CD4-positive, alpha-beta T cell treated with Interleukin-10 for 1 hour (primary cell): Measurements from ENCODE around the gene TMEM254.
"Not testable (repeated sequence)": the region's sequence is repeated elsewhere in the genome, so short reads cannot be mapped to it uniquely, and the experiment has no call there.

Experiments
- DNase-seq: peaks from one replicate; pipeline ENCODE4 v3.0.0-alpha.2; 2020

Gene TMEM254, protein sequence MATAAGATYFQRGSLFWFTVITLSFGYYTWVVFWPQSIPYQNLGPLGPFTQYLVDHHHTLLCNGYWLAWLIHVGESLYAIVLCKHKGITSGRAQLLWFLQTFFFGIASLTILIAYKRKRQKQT

DNA sequence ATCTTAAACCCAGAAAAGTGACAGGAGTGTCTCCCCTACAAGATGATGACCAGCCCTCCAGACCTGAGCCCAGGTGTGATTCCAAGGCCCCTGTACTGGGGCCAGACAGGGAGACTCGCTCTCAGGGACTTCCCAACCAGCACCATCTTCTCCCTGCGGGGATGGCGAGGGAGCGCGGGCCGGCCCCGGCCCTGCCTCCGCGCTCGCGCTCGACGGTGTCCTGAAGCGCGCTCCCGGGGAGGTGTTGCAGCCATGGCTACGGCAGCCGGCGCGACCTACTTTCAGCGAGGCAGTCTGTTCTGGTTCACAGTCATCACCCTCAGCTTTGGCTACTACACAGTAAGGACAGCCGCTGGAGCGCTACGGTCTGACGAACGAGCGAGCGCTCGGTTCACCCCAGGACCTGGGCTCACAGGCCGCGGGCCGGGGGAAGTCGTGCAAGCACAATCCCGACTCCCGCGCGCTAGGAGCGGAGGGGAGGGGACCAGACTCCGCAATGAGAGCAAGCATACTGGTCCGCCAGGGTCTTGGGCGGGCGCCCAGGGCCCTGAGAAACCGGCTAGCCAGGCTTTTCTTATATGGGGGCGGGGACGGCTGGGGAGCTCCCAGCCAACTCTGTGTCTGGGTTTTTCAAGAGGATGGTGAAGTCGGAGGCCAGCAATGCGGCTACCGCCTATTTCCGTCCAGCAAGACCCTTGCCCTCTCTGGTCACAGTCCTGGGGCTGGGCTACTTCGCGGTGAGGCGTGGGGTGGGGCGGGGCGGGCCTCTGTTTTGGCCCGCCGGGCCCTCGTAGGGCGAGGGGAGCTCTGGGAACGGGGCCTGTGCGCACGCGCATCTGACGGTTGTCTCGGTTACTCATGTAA is at the start of gene TMEM254:
TSS of gene TMEM254 (plus strand) at position 218 of the 864 bp plus-strand sequence. CDS start at position 253, 35 bp downstream.
- DNase-seq: peak; percentile 89

GRCh38 chr10:80029205-80029604 is 49.3 kb upstream of the TMEM254 start:
- DNase-seq: not testable (repeated sequence)

DNA sequence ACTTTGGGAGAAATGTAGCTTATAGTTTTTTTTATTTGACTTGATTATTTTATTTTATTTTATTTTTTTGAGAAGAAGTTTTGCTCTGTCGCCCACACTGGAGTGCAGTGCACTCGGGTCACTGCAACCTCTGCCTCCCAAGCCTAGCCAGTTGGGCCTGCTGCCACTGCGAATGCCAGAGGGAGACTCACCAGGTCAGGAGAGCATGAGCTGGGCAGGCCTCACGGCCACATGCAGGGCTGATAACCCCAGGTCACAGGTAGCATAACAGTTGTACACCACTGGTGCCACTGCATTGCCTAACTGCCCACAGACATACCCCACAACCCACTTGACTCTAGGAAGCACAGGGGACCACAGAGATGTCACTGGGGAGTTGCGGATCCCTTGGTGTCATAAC is 48.6 kb upstream of the TMEM254 start:
- not testable (repeated sequence) for DNase-seq

GRCh38 chr10:80032503-80032902 is 46.0 kb upstream of the TMEM254 start:
- no peak for DNase-seq

DNA sequence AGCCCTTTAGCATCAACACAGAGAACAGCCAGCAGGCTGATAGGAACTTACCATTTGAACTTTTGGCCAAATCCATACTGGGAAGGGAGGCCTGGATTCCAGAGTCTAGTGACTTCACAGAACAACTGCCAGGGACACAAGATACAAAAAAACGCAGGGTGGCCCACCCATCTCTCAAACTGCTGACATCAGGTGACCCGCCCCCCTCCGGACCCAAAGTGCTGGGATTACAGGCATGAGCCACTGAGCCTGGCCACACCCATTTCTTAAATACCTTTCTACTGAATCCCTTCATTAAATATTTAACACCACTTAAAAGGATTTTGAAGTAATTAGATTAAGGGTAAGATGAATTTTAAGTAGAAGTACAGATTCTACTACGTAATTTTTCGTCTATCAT is 43.7 kb upstream of the TMEM254 start:
- DNase-seq: not testable (repeated sequence)

GRCh38 chr10:80035430-80035829 is 43.0 kb upstream of the TMEM254 start:
- DNase-seq: not testable (repeated sequence)

GRCh38 chr10:80036921-80037500 is 41.5 kb upstream of the TMEM254 start:
- DNase-seq: not testable (repeated sequence)

DNA sequence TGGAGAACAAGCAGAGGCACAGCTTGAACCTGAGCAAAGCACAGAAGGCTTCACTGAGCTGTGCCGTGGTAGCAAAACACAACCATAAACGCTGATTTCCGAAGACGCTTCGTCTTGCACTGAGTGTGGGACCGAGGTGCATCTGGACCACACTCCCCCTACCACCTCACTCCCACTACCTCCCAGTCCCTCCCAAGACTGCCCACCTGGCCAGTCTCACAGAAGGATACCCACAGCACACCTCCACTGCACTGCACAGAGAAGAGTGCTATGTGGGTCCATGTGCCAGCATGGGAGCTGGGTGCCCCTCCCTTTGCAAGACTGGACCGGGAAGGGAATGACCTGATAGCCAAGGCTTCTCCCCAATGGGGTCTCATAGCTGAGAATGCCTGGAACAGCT is 40.2 kb upstream of the TMEM254 start:
- DNase-seq: not testable (repeated sequence)

DNA sequence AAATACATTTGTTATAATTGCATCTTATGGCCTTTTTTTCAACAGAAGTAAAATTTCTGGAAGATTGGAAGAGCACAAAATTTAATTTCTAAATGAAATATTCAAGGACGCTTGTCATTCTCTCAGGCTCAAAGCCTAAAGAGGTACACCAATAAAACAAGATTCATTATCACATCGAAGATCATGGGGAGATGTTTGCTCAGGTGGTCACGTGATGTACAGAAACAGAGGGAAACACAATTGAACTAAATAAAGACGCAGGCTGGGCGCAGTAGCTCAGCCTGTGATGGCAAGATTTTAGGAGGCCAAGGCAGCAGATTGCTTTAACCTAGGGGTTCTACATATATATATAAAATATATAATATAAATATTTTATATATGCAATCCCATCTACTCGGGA is 37.3 kb upstream of the TMEM254 start:
- no peak for DNase-seq

DNA sequence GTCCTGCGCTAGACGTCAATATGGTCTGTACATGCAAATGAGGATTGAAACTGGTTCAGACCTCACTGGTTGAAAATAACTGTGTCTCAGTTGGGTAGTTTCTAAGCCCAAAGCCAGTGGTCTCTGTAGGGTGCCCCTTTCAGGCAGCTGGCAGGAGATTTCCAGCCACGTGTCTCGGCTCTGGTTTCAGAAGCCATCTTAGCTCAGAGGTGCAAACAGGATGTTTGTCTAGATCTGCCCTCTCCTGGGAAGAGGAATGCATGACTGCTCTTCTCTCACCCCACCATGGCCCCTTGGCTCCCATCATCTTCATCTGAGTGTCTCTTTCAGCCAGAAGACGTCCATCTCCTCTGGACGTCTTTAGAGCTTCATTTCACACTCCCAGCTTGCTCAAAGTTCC is 33.5 kb upstream of the TMEM254 start:
- peak; percentile 2 for DNase-seq

GRCh38 chr10:80046629-80047441 is 31.6 kb upstream of the TMEM254 start:
- DNase-seq: peak; percentile 69

DNA sequence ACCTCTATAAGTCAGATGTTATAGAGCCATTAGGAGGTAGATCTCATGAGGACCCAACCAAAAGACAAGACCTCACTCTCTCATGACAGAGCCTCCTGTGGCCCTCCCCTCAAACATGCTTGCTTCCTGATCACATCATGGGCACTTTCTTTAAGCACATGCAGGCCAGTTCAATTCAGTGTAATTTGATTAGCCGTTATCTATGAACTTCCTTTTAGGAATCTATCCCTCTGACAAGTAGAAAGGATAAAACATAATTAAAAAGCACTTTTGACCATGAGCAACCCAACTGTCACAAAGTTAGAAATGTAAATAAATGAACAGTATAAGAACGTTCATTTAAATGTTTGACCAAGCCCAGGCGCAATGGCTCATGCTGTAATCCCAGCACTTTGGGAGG is 27.7 kb upstream of the TMEM254 start:
- no peak for DNase-seq

DNA sequence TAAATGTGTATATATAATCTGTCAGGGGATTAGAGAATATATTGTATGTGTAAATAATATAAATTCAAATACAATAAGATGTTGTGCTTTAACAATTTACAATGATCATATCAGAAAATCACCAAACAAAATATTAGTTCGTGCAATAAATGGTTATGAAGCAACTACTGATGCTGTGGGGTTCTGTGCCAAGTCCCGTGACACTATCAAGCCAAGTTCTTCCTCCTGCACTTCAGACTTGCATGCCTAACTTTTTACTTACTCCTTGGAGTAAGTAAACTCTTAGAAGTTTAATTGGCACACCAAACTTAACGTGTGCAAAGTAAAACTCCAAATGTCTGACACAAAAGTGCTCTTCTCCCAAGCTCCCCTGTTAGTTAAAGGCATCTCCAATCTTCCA is 26.5 kb upstream of the TMEM254 start:
- DNase-seq: no peak

- no peak for DNase-seq
Observed at GRCh38 chr10:80055760-80056159, 22.7 kb upstream of the TMEM254 start.

DNA sequence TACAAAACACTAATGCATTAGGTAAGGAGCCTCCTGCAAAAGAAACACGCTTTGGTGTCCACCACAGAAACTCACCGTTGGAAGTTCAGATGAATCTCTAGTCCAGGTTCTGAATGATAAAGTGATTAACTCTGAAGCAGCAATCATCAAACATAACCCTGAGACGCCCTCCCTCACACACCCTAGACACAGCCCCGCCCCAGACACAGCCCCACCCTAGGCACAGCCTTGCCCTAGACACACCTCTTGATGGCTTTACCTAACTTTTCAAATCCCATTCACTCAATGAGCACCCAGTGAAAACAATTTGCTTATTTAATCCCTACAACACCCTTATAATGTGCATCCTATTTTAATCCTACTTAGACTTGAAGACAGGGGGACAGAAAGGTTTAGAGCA is 21.3 kb upstream of the TMEM254 start:
- no peak for DNase-seq

DNA sequence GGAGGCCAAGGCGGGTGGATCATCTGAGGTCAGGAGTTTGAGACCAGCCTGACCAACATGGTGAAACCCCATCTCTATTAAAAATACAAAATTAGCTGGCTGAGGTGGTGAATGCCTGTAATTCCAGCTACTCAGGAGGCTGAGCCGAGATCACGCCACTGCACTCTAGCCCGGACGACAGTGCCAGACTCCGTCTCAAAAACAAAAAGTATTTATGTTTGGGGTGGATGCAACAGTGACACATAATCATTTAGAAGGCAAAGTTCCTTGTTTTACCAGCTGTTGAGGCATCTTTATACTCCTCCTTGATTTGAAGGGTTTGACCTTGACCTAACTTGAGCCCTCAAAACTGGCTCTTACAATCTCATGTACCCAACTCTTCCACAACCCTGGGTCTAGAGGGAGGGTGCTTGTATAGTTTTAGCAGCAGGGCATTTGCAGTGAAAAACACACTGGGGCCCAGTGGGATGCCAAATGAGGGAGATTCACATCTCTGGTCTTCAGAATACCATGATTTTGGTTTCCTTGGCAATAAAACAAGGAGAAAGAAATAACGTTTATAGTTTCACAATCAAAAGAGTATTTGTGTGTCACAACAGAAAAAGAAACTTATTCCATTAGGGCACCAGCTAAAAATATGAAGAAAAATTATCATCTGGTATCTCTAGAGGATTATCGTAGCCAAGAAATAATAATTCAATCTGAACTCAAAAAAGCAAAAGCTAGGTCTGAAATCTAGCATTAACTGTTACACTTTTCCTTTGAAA is 14.2 kb upstream of the TMEM254 start:
- no peak for DNase-seq

GRCh38 chr10:80066809-80067208 is 11.7 kb upstream of the TMEM254 start:
- no peak for DNase-seq

GRCh38 chr10:80067821-80068220 is 10.6 kb upstream of the TMEM254 start:
- not testable (repeated sequence) for DNase-seq

GRCh38 chr10:80068270-80068669 is 10.2 kb upstream of the TMEM254 start:
- DNase-seq: no peak

DNA sequence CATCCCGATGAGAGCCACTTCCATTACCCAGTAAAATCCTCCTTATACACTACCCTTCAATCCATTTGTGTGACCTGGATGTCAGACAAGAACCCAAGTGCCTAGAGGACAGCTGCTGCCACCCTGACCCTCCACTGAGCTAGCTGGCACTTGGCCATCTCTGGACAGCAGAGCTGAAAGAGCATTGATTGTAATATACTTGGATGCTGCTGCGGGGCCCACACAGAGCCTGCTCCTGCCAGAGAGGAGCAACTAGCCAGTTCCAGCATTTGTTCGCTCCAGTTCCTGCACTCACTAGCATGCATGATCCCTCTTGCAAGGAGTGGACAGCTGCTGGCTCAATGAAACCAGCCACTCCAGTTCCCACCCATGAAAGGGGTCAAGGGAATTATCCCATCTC is 8.4 kb upstream of the TMEM254 start:
- no peak for DNase-seq

GRCh38 chr10:80072584-80072983 is 5.9 kb upstream of the TMEM254 start:
- no peak for DNase-seq

GRCh38 chr10:80075781-80076180 is 2.7 kb upstream of the TMEM254 start:
- DNase-seq: no peak
